Endodermal cell (in vitro differentiated cells): Measurements from ENCODE around the gene GNG10. TPM values are rescaled to one million over a fixed set of nuclear protein-coding genes. Genes with fewer than 3 reads are reported as not detected.

ENCODE experiments used
- DNase-seq: peaks from one replicate; pipeline ENCODE4 v3.0.0-alpha.2; 2017
- H3K27ac ChIP-seq: 2 replicates; pipeline ENCODE4 v1.5.1; 2013; ENCODE audit warnings: mild to moderate bottlenecking, low read depth, low read length, moderate library complexity
- H3K27me3 ChIP-seq: 2 replicates; pipeline ENCODE4 v1.6.1; 2013; ENCODE audit warnings: mild to moderate bottlenecking, low read length, moderate library complexity; ENCODE audit not compliant: insufficient read depth, control insufficient read depth, poor library complexity, severe bottlenecking
- H3K36me3 ChIP-seq: 2 replicates; pipeline ENCODE4 v1.7.0; 2013; ENCODE audit warnings: mild to moderate bottlenecking, low read length, moderate library complexity; ENCODE audit not compliant: control insufficient read depth, insufficient read depth
- H3K4me1 ChIP-seq: one replicate; pipeline ENCODE4 v1.7.0; 2013; ENCODE audit warnings: low read length; ENCODE audit not compliant: control insufficient read depth, insufficient read depth
- H3K4me3 ChIP-seq: 2 replicates; pipeline ENCODE4 v1.5.1; 2013; ENCODE audit warnings: mild to moderate bottlenecking, low read length, moderate library complexity
- H3K9ac ChIP-seq: 2 replicates; pipeline ENCODE4 v1.6.1; 2013; ENCODE audit warnings: mild to moderate bottlenecking, low read length, moderate library complexity; ENCODE audit not compliant: poor library complexity, severe bottlenecking; ENCODE audit errors: extremely low read depth
- H3K9me3 ChIP-seq: 2 replicates; pipeline ENCODE4 v1.6.1; 2013; ENCODE audit warnings: mild to moderate bottlenecking, low read length, moderate library complexity; ENCODE audit not compliant: control insufficient read depth
- H3K27ac Mint-ChIP-seq: 2 replicates; pipeline ENCODE4 v1.8.0; 2020; ENCODE audit warnings: mixed read lengths
- H3K27me3 Mint-ChIP-seq: 2 replicates; pipeline ENCODE4 v1.8.0; 2021; ENCODE audit warnings: mild to moderate bottlenecking, mixed read lengths; ENCODE audit not compliant: insufficient read depth
- H3K36me3 Mint-ChIP-seq: 2 replicates; pipeline ENCODE4 v1.8.0; 2020; ENCODE audit warnings: low read depth, mixed read lengths
- H3K4me1 Mint-ChIP-seq: 2 replicates; pipeline ENCODE4 v1.8.0; 2020; ENCODE audit warnings: mixed read lengths
- H3K4me3 Mint-ChIP-seq: 2 replicates; pipeline ENCODE4 v1.8.0; 2020; ENCODE audit warnings: mild to moderate bottlenecking, moderate library complexity, mixed read lengths
- H3K9me3 Mint-ChIP-seq: 2 replicates; pipeline ENCODE4 v1.8.0; 2020; ENCODE audit warnings: mild to moderate bottlenecking, mixed read lengths
- CTCF ChIP-seq: fragments of 200-600 bp; sonication (generic); conservative IDR thresholded peaks from 2 replicates; pipeline ENCODE4 v1.5.0; 2021; ENCODE audit warnings: antibody characterized with exemption, mild to moderate bottlenecking
- WGBS, 2 experiments: methylation state at CpG; one replicate each; pipeline versions ENCODE4 v1.1.5 to v1.1.7; 2013; ENCODE audit warnings: missing lambda C conversion rate in 2 of 2, mixed read lengths in 1 of 2; ENCODE audit not compliant: insufficient coverage in 1 of 2, insufficient read length in 1 of 2; 5-methylcytosine and 5-hydroxymethylcytosine counted together
- total RNA-seq, 2 donors: library from RNA; stranded (reverse); fragmentation: NEBNext Ultra II Directional in 1 of 2; extraction: Animal tissue kit (Norgen Biotek cat#: 25700) in 1 of 2; gene quantifications; 2 replicates in 1 of 2; 3 replicates in 1 of 2; pipeline ENCODE4 v1.2.1, GENCODE V29; 2021

Gene GNG10
- total RNA-seq, 2 donors from 2014 or later: 27.7 to 39.7 TPM

GRCh38 chr9:111711548-111711947 is 50.1 kb downstream of the GNG10 start:
- Mint-ChIP-seq H3K9me3 (no peaks in the 10 kb centered on the region), H3K36me3 (no peaks in the 10 kb centered on the region), H3K4me1 (no peaks in the 10 kb centered on the region), H3K27me3 (no peaks in the 10 kb centered on the region), H3K4me3 (no peak overlapping the region), H3K27ac (no peak overlapping the region)
- no peak for TF ChIP-seq CTCF
- H3K27me3 ChIP-seq: no peaks in the 10 kb centered on the region
- no peaks in the 10 kb centered on the region for H3K4me1 ChIP-seq
- WGBS, 2 experiments: 92 to 97% methylated on average over 3 of the region's 3 CpGs
- no peak overlapping the region for H3K9ac ChIP-seq
- no peak overlapping the region for H3K27ac ChIP-seq
- no peak for DNase-seq
- no peaks in the 10 kb centered on the region for H3K36me3 ChIP-seq
- H3K4me3 ChIP-seq: no peak overlapping the region
- no peaks in the 10 kb centered on the region for H3K9me3 ChIP-seq

GRCh38 chr9:111712369-111712768 is 51.0 kb downstream of the GNG10 start:
- no peaks in the 10 kb centered on the region for H3K4me1 Mint-ChIP-seq
- H3K9ac ChIP-seq: no peak overlapping the region
- H3K27me3 ChIP-seq: no peaks in the 10 kb centered on the region
- H3K9me3 Mint-ChIP-seq: no peaks in the 10 kb centered on the region
- H3K4me1 ChIP-seq: no peaks in the 10 kb centered on the region
- no peak overlapping the region for H3K4me3 ChIP-seq
- TF ChIP-seq CTCF: peak; percentile 29
- no peak for DNase-seq
- H3K27ac ChIP-seq: no peak overlapping the region
- no peaks in the 10 kb centered on the region for H3K9me3 ChIP-seq
- 79 to 88% methylated on average over 3 of the region's 3 CpGs for WGBS, 2 experiments
- no peaks in the 10 kb centered on the region for H3K27me3 Mint-ChIP-seq
- no peaks in the 10 kb centered on the region for H3K36me3 ChIP-seq
- no peak overlapping the region for H3K4me3 Mint-ChIP-seq
- no peak overlapping the region for H3K27ac Mint-ChIP-seq
- H3K36me3 Mint-ChIP-seq: no peaks in the 10 kb centered on the region

- H3K9ac ChIP-seq: no peak overlapping the region
- H3K9me3 Mint-ChIP-seq: no peaks in the 10 kb centered on the region
- no peak overlapping the region for H3K27ac ChIP-seq
- H3K4me3 ChIP-seq: no peak overlapping the region
- H3K9me3 ChIP-seq: no peaks in the 10 kb centered on the region
- H3K4me1 Mint-ChIP-seq: peaks cover 2% of the 10 kb centered on the region
- H3K36me3 Mint-ChIP-seq: no peaks in the 10 kb centered on the region
- no peaks in the 10 kb centered on the region for H3K36me3 ChIP-seq
- DNase-seq: no peak
- no peaks in the 10 kb centered on the region for H3K4me1 ChIP-seq
- TF ChIP-seq CTCF: no peak
- no peaks in the 10 kb centered on the region for H3K27me3 ChIP-seq
- H3K4me3 Mint-ChIP-seq: no peak overlapping the region
- H3K27ac Mint-ChIP-seq: no peak overlapping the region
- H3K27me3 Mint-ChIP-seq: no peaks in the 10 kb centered on the region
Observed at GRCh38 chr9:111715471-111715870, 54.1 kb downstream of the GNG10 start.
